Activated naive CD4-positive, alpha-beta T cell (primary cell): Measurements from ENCODE around the gene LZTS3.
A peak's percentile ranks its signal among the peaks of the same experiment; 100 is the strongest.
"Not testable (repeated sequence)": the region's sequence is repeated elsewhere in the genome, so short reads cannot be mapped to it uniquely, and the experiment has no call there.

Experiments
- DNase-seq, 4 experiments: peaks; one replicate each; lab custom pipeline; 2025; lab: John Stamatoyannopoulos, UW

LZTS3 gene

GRCh38 chr20:3192226-3193015 lies 19.1 kb upstream of the LZTS3 start:
- DNase-seq = no peak

- no peak for DNase-seq
Measured at GRCh38 chr20:3190681-3191111, 17.3 kb upstream of the LZTS3 start.

GRCh38 chr20:3189561-3190131 lies 16.3 kb upstream of the LZTS3 start:
- DNase-seq = no peak

- DNase-seq = no peak
Measured at GRCh38 chr20:3188823-3189413, 15.6 kb upstream of the LZTS3 start.

- not testable (repeated sequence) for DNase-seq
Measured at GRCh38 chr20:3187861-3188260, 14.5 kb upstream of the LZTS3 start.

- DNase-seq = no peak
Measured at GRCh38 chr20:3183896-3184612, 10.7 kb upstream of the LZTS3 start.

- DNase-seq = not testable (repeated sequence)
Measured at GRCh38 chr20:3182429-3182828, 9.1 kb upstream of the LZTS3 start.

- no peak for DNase-seq
Measured at GRCh38 chr20:3181270-3181669, 7.9 kb upstream of the LZTS3 start.

- no peak for DNase-seq
Measured at GRCh38 chr20:3180319-3180718, 7.0 kb upstream of the LZTS3 start.

- DNase-seq = no peak
Measured at GRCh38 chr20:3177746-3178485, 4.6 kb upstream of the LZTS3 start.

GRCh38 chr20:3175270-3175669 lies 1.9 kb upstream of the LZTS3 start:
- DNase-seq = no peak

- DNase-seq = no peak
Measured at GRCh38 chr20:3174442-3175261, 1.3 kb upstream of the LZTS3 start.

GRCh38 chr20:3173610-3174441 lies 477 bp upstream of the LZTS3 start:
- peak; percentile 66 to 95 (median 84) for DNase-seq

GRCh38 chr20:3172126-3172932 lies 1.0 kb downstream of the LZTS3 start:
- DNase-seq = no peak

- DNase-seq = no peak
Measured at GRCh38 chr20:3171391-3172125, 1.8 kb downstream of the LZTS3 start.

GRCh38 chr20:3168829-3169590 lies 4.3 kb downstream of the LZTS3 start:
- DNase-seq = no peak

GRCh38 chr20:3168079-3168828 lies 5.1 kb downstream of the LZTS3 start:
- peak in 1 of 4 experiments; percentile 28 for DNase-seq
